Measurements from ENCODE around the gene NR6A1. TPM values are rescaled to one million over a fixed set of nuclear protein-coding genes. Genes with fewer than 3 reads are reported as not detected.

Gene NR6A1
- total and polyA plus RNA-seq, 5 donors = 0.57 to 1.9 (median 0.91) TPM

DNA sequence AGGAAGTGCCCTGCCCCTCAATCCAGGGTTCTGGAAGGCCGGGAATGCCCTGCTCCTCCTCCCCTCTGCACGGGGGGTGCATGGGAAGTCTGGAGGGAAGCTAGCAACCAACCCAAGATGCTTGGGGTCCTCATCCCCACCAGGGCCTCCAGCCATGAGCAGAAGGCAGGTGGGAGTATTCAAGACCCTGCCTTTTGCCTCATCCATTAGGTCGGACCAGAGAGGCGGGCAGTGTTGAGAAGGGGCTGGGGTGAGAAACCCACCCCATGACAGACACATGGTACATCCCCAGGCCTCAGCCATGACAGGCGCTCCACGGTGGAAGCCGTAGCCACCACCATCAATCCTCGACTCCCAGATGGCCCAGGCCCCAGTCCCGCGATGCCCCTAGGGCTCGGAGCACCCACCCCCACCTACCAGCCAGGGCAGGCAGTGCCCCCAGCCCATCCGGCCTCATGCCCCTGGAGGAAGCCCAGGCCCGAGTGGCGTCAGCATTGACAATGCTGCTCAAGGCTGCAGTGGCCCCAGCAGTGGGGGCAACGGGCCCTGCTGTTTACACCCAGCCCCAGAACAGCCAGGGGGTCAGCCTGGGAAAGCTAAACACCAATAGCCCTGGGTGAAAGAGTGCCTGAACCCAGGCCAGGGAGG is 272.5 kb downstream of the NR6A1 start:
- no peak for ATAC-seq
- Histone ChIP-seq H3K4me1 (ENCODE audit: control insufficient read depth, insufficient read depth, low read length) (no peaks in the 10 kb centered on the region), H3K27ac (ENCODE audit: low read length) (no peak overlapping the region), H3K27me3 (ENCODE audit: control insufficient read depth, insufficient read depth) (no peaks in the 10 kb centered on the region), H3K4me3 (ENCODE audit: low read length) (no peak overlapping the region), H3K9me3 (ENCODE audit: control insufficient read depth, low read length) (no peaks in the 10 kb centered on the region)
- peak in 1 of 3 donors; percentile 26 for DNase-seq
- WGBS = 78% methylated on average over 15 of the region's 15 CpGs
- intact Hi-C loops (cut with DNase I) = no loop called here

GRCh38 chr9:124498040-124498439 is 273.1 kb downstream of the NR6A1 start:
- no peak overlapping the region for H3K27ac ChIP-seq (ENCODE audit: low read length)
- H3K4me3 ChIP-seq (ENCODE audit: low read length) = no peak overlapping the region
- ATAC-seq = no peak
- intact Hi-C loops (cut with DNase I) = no loop called here
- WGBS = 68% methylated on average over 6 of the region's 6 CpGs
- H3K4me1 ChIP-seq (ENCODE audit: control insufficient read depth, insufficient read depth, low read length) = no peaks in the 10 kb centered on the region
- no peak for DNase-seq
- H3K27me3 ChIP-seq (ENCODE audit: control insufficient read depth, insufficient read depth) = no peaks in the 10 kb centered on the region
- no peaks in the 10 kb centered on the region for H3K9me3 ChIP-seq (ENCODE audit: control insufficient read depth, low read length)

DNA sequence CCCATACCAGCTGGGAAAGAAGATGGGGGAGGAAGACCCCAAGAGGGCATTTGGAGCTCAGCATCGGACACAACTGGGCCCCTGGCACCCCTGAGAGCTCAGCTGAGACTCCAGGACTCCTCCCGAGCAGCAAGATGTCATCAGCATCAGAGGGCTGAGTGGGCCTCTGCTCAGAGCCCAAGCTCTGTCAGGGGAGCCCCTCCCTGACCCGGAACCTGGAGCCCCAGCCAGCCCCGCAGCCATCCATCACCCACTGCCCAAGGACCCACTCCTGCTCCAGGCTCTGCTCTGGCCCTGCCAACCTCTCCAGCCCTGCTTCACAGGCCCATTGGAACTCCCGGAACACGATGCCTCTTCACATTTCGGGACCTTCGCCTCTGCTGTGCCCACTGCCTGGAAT is 273.7 kb downstream of the NR6A1 start:
- ATAC-seq = no peak
- 87% methylated on average over 8 of the region's 8 CpGs for WGBS

GRCh38 chr9:124496463-124496862 is 274.6 kb downstream of the NR6A1 start:
- H3K4me3 ChIP-seq (ENCODE audit: low read length) = no peak overlapping the region
- no peaks in the 10 kb centered on the region for H3K27me3 ChIP-seq (ENCODE audit: control insufficient read depth, insufficient read depth)
- H3K4me1 ChIP-seq (ENCODE audit: control insufficient read depth, insufficient read depth, low read length) = no peaks in the 10 kb centered on the region
- no peaks in the 10 kb centered on the region for H3K9me3 ChIP-seq (ENCODE audit: control insufficient read depth, low read length)
- 76% methylated on average over 15 of the region's 15 CpGs for WGBS
- ATAC-seq (no peak), DNase-seq (peak in 2 of 3 donors; percentile 20 to 30)
- no peak overlapping the region for H3K27ac ChIP-seq (ENCODE audit: low read length)
- intact Hi-C loops (cut with DNase I) = no loop called here

More for the DNA sequence above, 273.7 kb downstream of the NR6A1 start:
- no peaks in the 10 kb centered on the region for H3K27me3 ChIP-seq (ENCODE audit: control insufficient read depth, insufficient read depth)
- no peak for DNase-seq
- no peak overlapping the region for H3K27ac ChIP-seq (ENCODE audit: low read length)
- H3K4me3 ChIP-seq (ENCODE audit: low read length) = no peak overlapping the region
- H3K9me3 ChIP-seq (ENCODE audit: control insufficient read depth, low read length) = no peaks in the 10 kb centered on the region
- H3K4me1 ChIP-seq (ENCODE audit: control insufficient read depth, insufficient read depth, low read length) = no peaks in the 10 kb centered on the region
- intact Hi-C loops (cut with DNase I) = no loop called here

DNA sequence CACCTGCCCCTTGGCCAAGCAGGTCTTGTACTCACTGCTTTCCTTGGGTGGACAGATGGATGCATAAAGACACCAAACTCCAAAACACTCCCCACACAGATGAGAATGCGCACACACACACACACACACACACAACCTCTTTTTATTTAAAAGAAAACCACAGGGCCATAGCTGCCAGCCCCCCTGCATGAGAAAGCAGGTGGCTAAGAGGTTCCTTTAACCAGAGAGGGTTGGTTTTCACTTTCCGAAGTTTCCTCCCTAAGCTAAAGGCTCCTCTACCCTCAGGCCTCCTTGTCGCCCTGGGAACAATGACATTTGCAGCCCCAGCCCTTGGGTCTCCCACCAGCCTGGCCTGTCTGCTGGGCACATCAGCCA is 275.0 kb downstream of the NR6A1 start:
- ATAC-seq (no peak), DNase-seq (no peak)
- intact Hi-C loops (cut with DNase I) = no loop called here
- Histone ChIP-seq H3K4me3 (ENCODE audit: low read length) (no peak overlapping the region), H3K9me3 (ENCODE audit: control insufficient read depth, low read length) (no peaks in the 10 kb centered on the region), H3K27me3 (ENCODE audit: control insufficient read depth, insufficient read depth) (no peaks in the 10 kb centered on the region), H3K4me1 (ENCODE audit: control insufficient read depth, insufficient read depth, low read length) (no peaks in the 10 kb centered on the region), H3K27ac (ENCODE audit: low read length) (no peak overlapping the region)
- WGBS = 82% methylated on average over 3 of the region's 3 CpGs

DNA sequence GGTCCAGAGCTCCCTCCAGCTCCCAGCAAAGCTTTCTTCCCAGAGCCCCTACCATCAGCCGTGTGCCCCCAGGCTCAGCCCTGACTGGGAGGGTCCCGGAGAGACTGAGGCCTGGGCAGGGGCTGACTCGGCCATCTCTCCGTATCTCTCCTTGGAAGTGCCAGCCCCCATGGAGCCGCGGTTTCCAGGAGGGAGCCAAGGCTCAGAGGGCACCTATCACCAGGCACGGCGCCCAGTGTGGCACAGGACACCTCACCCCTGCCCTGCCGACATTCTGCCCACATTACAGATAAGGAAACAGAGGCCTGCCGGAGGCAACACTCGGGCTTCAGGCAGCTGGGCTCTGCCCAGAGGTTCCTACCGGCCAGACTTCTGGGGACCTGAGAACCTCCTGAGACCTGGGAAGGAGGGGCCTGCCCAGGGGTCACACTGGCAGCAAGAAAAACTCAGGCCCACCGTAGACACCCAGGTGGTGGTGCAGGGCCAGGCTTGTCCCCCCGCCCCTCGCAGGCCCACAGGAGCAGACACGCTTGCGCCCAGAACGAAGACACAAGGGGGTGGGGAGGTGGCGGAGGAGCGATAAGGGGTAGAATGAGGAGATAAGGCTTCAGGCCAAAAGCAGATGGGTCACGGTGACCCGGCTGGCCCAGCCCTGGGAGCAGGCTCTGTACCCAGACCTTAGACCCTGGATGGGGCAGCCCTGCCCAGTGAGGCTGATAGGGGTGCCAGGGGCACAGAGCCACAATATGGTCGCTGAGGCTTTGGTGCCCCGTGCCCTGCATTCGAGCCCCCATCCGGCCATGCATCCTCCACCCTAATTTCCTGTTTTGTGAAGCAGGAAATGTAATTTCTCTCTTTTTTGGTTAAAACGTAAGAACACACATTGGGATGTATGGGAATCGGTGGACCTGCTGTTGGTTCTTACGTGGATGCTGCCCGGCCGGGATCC is 275.7 kb downstream of the NR6A1 start:
- Histone ChIP-seq H3K4me3 (ENCODE audit: low read length) (no peak overlapping the region), H3K9me3 (ENCODE audit: control insufficient read depth, low read length) (no peaks in the 10 kb centered on the region), H3K4me1 (ENCODE audit: control insufficient read depth, insufficient read depth, low read length) (no peaks in the 10 kb centered on the region), H3K27ac (ENCODE audit: low read length) (no peak overlapping the region), H3K27me3 (ENCODE audit: control insufficient read depth, insufficient read depth) (no peaks in the 10 kb centered on the region)
- DNase-seq (peak in 2 of 3 donors; percentile 42 to 46), ATAC-seq (no peak)
- intact Hi-C loops (cut with DNase I) = no loop called here
- 62% methylated on average over 31 of the region's 31 CpGs for WGBS

DNA sequence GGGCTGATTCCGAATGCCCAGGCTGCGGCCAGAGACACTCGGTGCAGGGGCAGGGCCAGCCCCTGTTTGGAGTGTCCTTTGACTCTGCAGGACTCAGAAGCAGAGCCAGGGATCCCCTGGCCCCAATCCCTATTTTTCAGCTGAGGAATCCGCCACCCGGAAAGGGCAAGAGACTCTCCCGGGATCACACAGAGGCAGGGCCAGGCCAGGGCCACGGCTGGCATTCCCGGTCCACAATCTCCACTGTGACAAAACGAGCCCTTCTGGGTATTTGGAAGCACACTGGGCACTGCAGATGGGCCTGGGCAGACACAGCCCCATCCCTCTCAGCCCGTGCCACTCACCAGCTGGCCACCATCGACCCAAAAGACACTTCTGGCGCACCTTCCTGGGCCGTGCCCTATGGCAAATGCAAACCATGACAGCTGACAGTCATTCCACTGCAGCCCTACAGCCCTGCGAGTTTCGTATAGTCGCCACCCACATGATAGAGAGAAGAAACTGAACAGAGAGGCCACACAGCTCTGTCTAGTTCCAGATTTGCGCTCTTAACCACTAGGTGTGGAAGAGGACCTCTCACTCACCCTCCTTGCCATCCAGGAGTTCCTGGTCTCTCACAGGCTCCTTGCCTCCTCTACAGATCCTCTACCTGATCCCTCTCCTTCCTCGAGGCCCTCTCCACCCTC is 277.2 kb downstream of the NR6A1 start:
- Histone ChIP-seq H3K27me3 (ENCODE audit: control insufficient read depth, insufficient read depth) (no peaks in the 10 kb centered on the region), H3K27ac (ENCODE audit: low read length) (no peak overlapping the region), H3K4me3 (ENCODE audit: low read length) (no peak overlapping the region), H3K9me3 (ENCODE audit: control insufficient read depth, low read length) (no peaks in the 10 kb centered on the region), H3K4me1 (ENCODE audit: control insufficient read depth, insufficient read depth, low read length) (no peaks in the 10 kb centered on the region)
- intact Hi-C loops (cut with DNase I) = no loop called here
- peak in 1 of 3 donors; percentile 21 for DNase-seq
- ATAC-seq = no peak
- WGBS = 78% methylated on average over 18 of the region's 18 CpGs

GRCh38 chr9:124493218-124493617 is 277.9 kb downstream of the NR6A1 start:
- DNase-seq (no peak), ATAC-seq (no peak)
- WGBS = 92% methylated on average over 4 of the region's 4 CpGs
- Histone ChIP-seq H3K4me1 (ENCODE audit: control insufficient read depth, insufficient read depth, low read length) (no peaks in the 10 kb centered on the region), H3K27me3 (ENCODE audit: control insufficient read depth, insufficient read depth) (no peaks in the 10 kb centered on the region), H3K27ac (ENCODE audit: low read length) (no peak overlapping the region), H3K4me3 (ENCODE audit: low read length) (no peak overlapping the region), H3K9me3 (ENCODE audit: control insufficient read depth, low read length) (no peaks in the 10 kb centered on the region)
- intact Hi-C loops (cut with DNase I) = no loop called here

DNA sequence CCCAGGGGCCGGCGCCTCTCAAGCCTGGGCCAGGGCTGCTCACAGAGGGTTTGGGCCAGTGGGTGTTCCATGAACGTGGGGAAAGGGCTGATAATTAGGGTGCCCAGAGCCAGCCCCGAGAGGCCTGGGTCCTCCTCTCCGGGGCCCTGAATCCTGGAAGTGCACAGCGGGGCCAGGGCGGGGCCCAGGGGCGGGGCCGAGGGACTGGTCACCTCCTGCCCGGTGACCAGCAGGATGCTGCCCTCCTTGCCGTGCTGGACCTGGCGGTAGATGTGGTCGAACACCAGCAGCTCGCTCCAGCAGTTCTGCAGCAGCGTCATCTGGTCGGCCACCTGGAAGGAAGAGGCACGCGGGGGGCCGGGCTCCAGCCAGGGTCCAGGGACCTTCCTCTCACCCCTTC is 278.3 kb downstream of the NR6A1 start:
- Histone ChIP-seq H3K27ac (ENCODE audit: low read length) (no peak overlapping the region), H3K9me3 (ENCODE audit: control insufficient read depth, low read length) (no peaks in the 10 kb centered on the region), H3K4me3 (ENCODE audit: low read length) (no peak overlapping the region), H3K27me3 (ENCODE audit: control insufficient read depth, insufficient read depth) (no peaks in the 10 kb centered on the region), H3K4me1 (ENCODE audit: control insufficient read depth, insufficient read depth, low read length) (no peaks in the 10 kb centered on the region)
- intact Hi-C loops (cut with DNase I) = no loop called here
- ATAC-seq = no peak
- 78% methylated on average over 19 of the region's 19 CpGs for WGBS
- DNase-seq = peak in 1 of 3 donors; percentile 23

DNA sequence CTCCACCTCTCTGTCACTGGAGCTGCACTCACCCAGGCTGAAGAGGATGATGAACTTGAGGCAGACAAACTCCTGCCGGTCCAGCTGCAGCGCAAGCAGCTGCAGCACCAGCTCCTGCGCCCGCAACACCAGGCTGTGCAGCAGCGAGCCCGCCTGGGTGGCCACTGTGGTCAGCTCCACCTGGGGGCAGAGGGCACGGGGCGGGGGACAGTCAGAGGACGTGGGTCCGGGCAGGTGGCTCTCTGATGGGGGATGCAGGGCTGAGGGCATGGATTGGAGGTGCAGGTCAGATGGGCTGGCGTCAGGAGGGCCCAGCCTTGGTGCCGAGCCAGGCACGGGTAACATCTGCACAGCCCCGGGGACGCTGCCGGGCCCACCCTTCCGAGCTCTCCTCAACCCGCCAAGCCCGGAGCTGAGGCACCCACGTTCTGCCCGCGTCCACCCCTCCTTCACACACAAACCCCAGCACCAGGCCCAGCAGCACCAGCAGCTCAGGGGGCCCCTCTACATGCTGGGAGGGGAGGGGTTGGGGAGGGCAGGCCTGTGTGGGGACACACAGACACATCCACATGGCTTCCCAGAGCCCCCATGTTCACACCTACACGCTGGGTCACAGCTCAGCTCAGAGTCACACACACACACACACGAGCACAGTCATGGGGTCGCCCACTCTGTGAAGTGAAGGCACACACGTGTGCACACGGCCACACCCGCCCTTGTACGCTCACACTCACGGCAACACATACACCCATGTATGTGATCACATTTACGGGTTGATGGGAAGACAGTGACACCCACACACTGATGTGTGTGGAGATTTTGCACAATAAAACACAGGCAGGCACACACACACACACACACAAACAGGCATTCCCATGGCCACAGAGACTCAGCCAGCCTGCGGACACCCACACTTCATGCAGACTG is 279.8 kb downstream of the NR6A1 start:
- H3K27me3 ChIP-seq (ENCODE audit: control insufficient read depth, insufficient read depth) = no peaks in the 10 kb centered on the region
- intact Hi-C loops (cut with DNase I) = no loop called here
- H3K27ac ChIP-seq (ENCODE audit: low read length) = no peak overlapping the region
- no peaks in the 10 kb centered on the region for H3K9me3 ChIP-seq (ENCODE audit: control insufficient read depth, low read length)
- H3K4me1 ChIP-seq (ENCODE audit: control insufficient read depth, insufficient read depth, low read length) = no peaks in the 10 kb centered on the region
- ATAC-seq = no peak
- WGBS = 85% methylated on average over 32 of the region's 32 CpGs
- DNase-seq = no peak
- no peak overlapping the region for H3K4me3 ChIP-seq (ENCODE audit: low read length)

Measured in right cardiac atrium (tissue), 5 donors.